GM12892 (cell line): ENCODE measurements around the gene ZAP70.

Experiments
- POLR2AphosphoS5 ChIP-seq: IDR thresholded peaks from 2 replicates; pipeline ENCODE4 v1.6.1; 2011; ENCODE audit warnings: low read depth, low read length, control low read depth
- TAF1 ChIP-seq: IDR thresholded peaks from 2 replicates; pipeline ENCODE4 v1.6.1; 2011; ENCODE audit warnings: low read depth, mild to moderate bottlenecking, control low read depth, low read length, borderline replicate concordance

DNA sequence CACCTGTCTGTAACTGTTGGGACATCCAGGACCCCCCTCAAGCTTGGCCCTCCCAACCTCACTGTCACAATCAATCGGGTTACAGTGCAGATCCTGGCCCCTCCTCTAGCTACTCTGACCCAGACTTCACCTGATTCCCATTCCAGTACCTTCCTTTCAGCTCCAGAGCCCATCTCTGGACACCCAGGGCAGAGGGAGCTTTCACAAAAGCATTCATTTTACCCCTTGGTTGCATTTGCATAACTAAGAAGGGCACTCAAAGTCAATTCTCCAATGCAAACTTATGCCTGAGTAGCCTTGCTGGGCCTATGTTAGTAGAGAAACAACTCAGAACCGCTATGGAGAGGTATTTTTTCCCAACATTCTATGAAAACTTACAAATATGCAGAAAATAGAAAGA lies 7.4 kb downstream of the ZAP70 start:
- TF ChIP-seq POLR2AphosphoS5 (no peak), TAF1 (no peak)
